Sigmoid colon (tissue), 7 donors: ENCODE results near the gene MND1. TPM values are rescaled to one million over a fixed set of nuclear protein-coding genes. Genes with fewer than 3 reads are reported as not detected.

Experiments used
- DNase-seq: peaks from one replicate; pipeline ENCODE4 v3.0.0-alpha.2; 2019
- H3K27ac ChIP-seq, 4 donors: fragments of 200-600 bp; sonication (generic); one replicate each; pipeline ENCODE4 v1.5.1; 2016 to 2019; ENCODE audit warnings: mild to moderate bottlenecking in 1 of 4
- H3K27me3 ChIP-seq, 3 donors: fragments of 200-600 bp; sonication (generic); one replicate each; pipeline ENCODE4 v1.5.1; 2019; ENCODE audit warnings: mild to moderate bottlenecking in 1 of 3
- H3K36me3 ChIP-seq, 4 donors: fragments of 200-600 bp; sonication (generic); one replicate each; pipeline ENCODE4 v1.5.1; 2016 to 2019
- H3K4me1 ChIP-seq, 4 donors: fragments of 200-600 bp; sonication (generic); one replicate each; pipeline ENCODE4 v1.5.1; 2017 to 2019
- H3K4me3 ChIP-seq, 4 donors: fragments of 200-600 bp; sonication (generic); one replicate each; pipeline ENCODE4 v1.5.1; 2017 to 2019; ENCODE audit warnings: mild to moderate bottlenecking in 2 of 4, moderate library complexity in 1 of 4
- H3K9me3 ChIP-seq, 4 donors: fragments of 200-600 bp in 3 of 4; sonication (generic) in 3 of 4; one replicate each; pipeline versions ENCODE4 v1.5.1 to v1.6.1; 2013 to 2019
- CTCF ChIP-seq, 4 experiments: fragments of 450-650 bp in 3 of 4; fragments of 200-600 bp in 1 of 4; IDR thresholded peaks; one replicate each; pipeline ENCODE4 v1.5.1; 2016 to 2019; ENCODE audit warnings: antibody characterized with exemption in 4 of 4, mild to moderate bottlenecking in 3 of 4, moderate library complexity in 2 of 4
- EP300 ChIP-seq, 4 donors: sonication (generic); formaldehyde crosslinking; IDR thresholded peaks; one replicate each; pipeline ENCODE4 v1.6.1; 2017; ENCODE audit warnings: antibody characterized with exemption in 4 of 4
- POLR2A ChIP-seq, 2 donors: fragments of 450-650 bp; IDR thresholded peaks; one replicate each; pipeline ENCODE4 v1.6.1; 2016; ENCODE audit warnings: antibody characterized with exemption in 2 of 2, mild to moderate bottlenecking in 2 of 2, moderate library complexity in 2 of 2
- POLR2AphosphoS5 ChIP-seq, 4 donors: sonication (generic); formaldehyde crosslinking; IDR thresholded peaks; one replicate each; pipeline ENCODE4 v1.6.1; 2017; ENCODE audit warnings: antibody characterized with exemption in 4 of 4
- WGBS, 2 donors: extraction: QIAGEN DNeasy Blood & Tissue Kit; methylation state at CpG; one replicate each; pipeline ENCODE4 v1.1.7; 2013; 5-methylcytosine and 5-hydroxymethylcytosine counted together
- intact Hi-C: fragments of 100-400 bp; cut with DNase I; formaldehyde crosslinking; loops from one replicate; pipeline ENCODE4 v1.15.1; 2023
- polyA plus RNA-seq, 3 donors: library from polyadenylated mRNA; stranded (reverse); fragments of 200-250 nt; gene quantifications; one replicate each; pipeline ENCODE4 v1.2.3, GENCODE V29; 2013
- total RNA-seq, 4 donors: library from RNA; depleted of rRNA; stranded (reverse); fragments of >200 nt; gene quantifications; one replicate each; pipeline ENCODE4 v1.1.0, GENCODE V29; 2016
- donor health status: healthy with polysubstance abuse.
- donor health status: Bipolar disorder and iron deficiency.
- donor health status: healthy.

The MND1 gene
- total and polyA plus RNA-seq, 7 donors: 2.4 to 7.1 (median 4.0) TPM; not detected in 3

- WGBS, 2 donors: 94 to 96% methylated on average over 2 of the region's 2 CpGs
- intact Hi-C loops: no loop called here
- TF ChIP-seq EP300 (IDR thresholded peaks at IDR 0.05) (no peak), CTCF (IDR thresholded peaks at IDR 0.05) (no peak), POLR2A (IDR thresholded peaks at IDR 0.05) (no peak), POLR2AphosphoS5 (IDR thresholded peaks at IDR 0.05) (no peak)
These were observed 20.5 kb downstream of the MND1 start for GRCh38 chr4:153365003-153365402.

GRCh38 chr4:153366486-153366885, 22.0 kb downstream of the MND1 start:
- intact Hi-C loops: no loop called here
- H3K27ac ChIP-seq: no peak overlapping the region

More at GRCh38 chr4:153365003-153365402, 20.5 kb downstream of the MND1 start:
- Histone ChIP-seq H3K9me3 (no peaks in the 10 kb centered on the region), H3K27me3 (peaks cover 0 to 3% (median 0%) of the 10 kb centered on the region in 3 donors), H3K4me1 (no peaks in the 10 kb centered on the region), H3K4me3 (no peak overlapping the region), H3K36me3 (no peaks in the 10 kb centered on the region), H3K27ac (no peak overlapping the region)
- no peak for DNase-seq

GRCh38 chr4:153367092-153367491, 22.6 kb downstream of the MND1 start:
- intact Hi-C loops: no loop called here
- Histone ChIP-seq H3K27ac (no peak overlapping the region), H3K36me3 (no peaks in the 10 kb centered on the region), H3K9me3 (no peaks in the 10 kb centered on the region), H3K4me1 (no peaks in the 10 kb centered on the region), H3K4me3 (no peak overlapping the region), H3K27me3 (no peaks in the 10 kb centered on the region)
- 88% methylated on average over 1 of the region's 1 CpG for WGBS, 2 donors
- no peak for TF ChIP-seq POLR2AphosphoS5 (IDR thresholded peaks at IDR 0.05)
- TF ChIP-seq EP300 (IDR thresholded peaks at IDR 0.05): no peak
- TF ChIP-seq CTCF (IDR thresholded peaks at IDR 0.05): no peak
- no peak for TF ChIP-seq POLR2A (IDR thresholded peaks at IDR 0.05)
- DNase-seq: no peak

More at GRCh38 chr4:153366486-153366885, 22.0 kb downstream of the MND1 start:
- Histone ChIP-seq H3K9me3 (no peaks in the 10 kb centered on the region), H3K4me1 (no peaks in the 10 kb centered on the region), H3K36me3 (no peaks in the 10 kb centered on the region), H3K27me3 (no peaks in the 10 kb centered on the region), H3K4me3 (no peak overlapping the region)
- WGBS, 2 donors: 83 to 95% methylated on average over 1 of the region's 1 CpG
- no peak for DNase-seq
- TF ChIP-seq POLR2A (IDR thresholded peaks at IDR 0.05): no peak
- no peak for TF ChIP-seq CTCF (IDR thresholded peaks at IDR 0.05)
- no peak for TF ChIP-seq EP300 (IDR thresholded peaks at IDR 0.05)
- TF ChIP-seq POLR2AphosphoS5 (IDR thresholded peaks at IDR 0.05): no peak

- TF ChIP-seq POLR2AphosphoS5 (IDR thresholded peaks at IDR 0.05): no peak
- TF ChIP-seq POLR2A (IDR thresholded peaks at IDR 0.05): no peak
- TF ChIP-seq CTCF (IDR thresholded peaks at IDR 0.05): no peak
- TF ChIP-seq EP300 (IDR thresholded peaks at IDR 0.05): no peak
- intact Hi-C loops: no loop called here
These were observed 24.5 kb downstream of the MND1 start for GRCh38 chr4:153369021-153369420.

GRCh38 chr4:153371701-153372234, 27.3 kb downstream of the MND1 start:
- WGBS, 2 donors: 90 to 92% methylated on average over 6 of the region's 6 CpGs
- Histone ChIP-seq H3K4me3 (no peak overlapping the region), H3K36me3 (no peaks in the 10 kb centered on the region), H3K27me3 (no peaks in the 10 kb centered on the region), H3K27ac (no peak overlapping the region), H3K4me1 (no peaks in the 10 kb centered on the region), H3K9me3 (no peaks in the 10 kb centered on the region)
- no peak for DNase-seq
- TF ChIP-seq EP300 (IDR thresholded peaks at IDR 0.05) (no peak), CTCF (IDR thresholded peaks at IDR 0.05) (no peak)
- intact Hi-C loops: no loop called here

More at GRCh38 chr4:153369021-153369420, 24.5 kb downstream of the MND1 start:
- WGBS, 2 donors: 85 to 94% methylated on average over 1 of the region's 1 CpG
- H3K27me3 ChIP-seq: no peaks in the 10 kb centered on the region
- no peaks in the 10 kb centered on the region for H3K36me3 ChIP-seq
- H3K4me1 ChIP-seq: no peaks in the 10 kb centered on the region
- no peak overlapping the region for H3K27ac ChIP-seq
- no peak for DNase-seq
- H3K9me3 ChIP-seq: no peaks in the 10 kb centered on the region
- H3K4me3 ChIP-seq: no peak overlapping the region
